ENCODE results near the gene CLASRP. TPM values are rescaled to one million over a fixed set of nuclear protein-coding genes. Genes with fewer than 3 reads are reported as not detected.
A peak's percentile ranks its signal among the peaks of the same experiment; 100 is the strongest.

CLASRP gene
- total RNA-seq, 2 donors from 2014 or later, result 115 to 133 TPM

- Mint-ChIP-seq H3K36me3 (peaks cover 16 to 27% of the 10 kb centered on the region in 2 donors), H3K27ac (peak overlapping the region; percentile 90 to 99), H3K9me3 (no peaks in the 10 kb centered on the region)
- peak; percentile 93 to 99 for DNase-seq (ENCODE audit: low spot score in 2 of 2)
- peak; percentile 84 for ATAC-seq
These were observed 52.4 kb downstream of the CLASRP start for GRCh38 chr19:45091031-45091923.

- Mint-ChIP-seq H3K36me3 (peaks cover 16 to 20% of the 10 kb centered on the region in 2 donors), H3K9me3 (no peaks in the 10 kb centered on the region), H3K27ac (peak within 1 kb of the TSS; percentile 90 to 99)
- ATAC-seq (peak; percentile 79), DNase-seq (ENCODE audit: low spot score in 2 of 2) (peak; percentile 87 to 94)
These were observed 54.2 kb downstream of the CLASRP start, which contains the start of gene PPP1R37 for GRCh38 chr19:45092747-45093678. Gene PPP1R37 (plus strand): TSS chr19:45093179. CDS start chr19:45093326, 147 bp downstream.

- DNase-seq (ENCODE audit: low spot score in 2 of 2) (no peak), ATAC-seq (no peak)
- peak overlapping the region; percentile 86 to 90 for H3K27ac Mint-ChIP-seq
- H3K9me3 Mint-ChIP-seq, result no peaks in the 10 kb centered on the region
- H3K36me3 Mint-ChIP-seq, result peaks cover 16 to 20% of the 10 kb centered on the region in 2 donors
These were observed 55.3 kb downstream of the CLASRP start for GRCh38 chr19:45094137-45094536.

- DNase-seq (ENCODE audit: low spot score in 2 of 2) (no peak), ATAC-seq (no peak)
- H3K36me3 Mint-ChIP-seq, result peaks cover 16 to 20% of the 10 kb centered on the region in 2 donors
- no peaks in the 10 kb centered on the region for H3K9me3 Mint-ChIP-seq
- peak overlapping the region; percentile 26 to 90 for H3K27ac Mint-ChIP-seq
These were observed 55.9 kb downstream of the CLASRP start for GRCh38 chr19:45094707-45095106.

GRCh38 chr19:45095496-45096413 is 56.9 kb downstream of the CLASRP start:
- peaks cover 14 to 16% of the 10 kb centered on the region in 2 donors for H3K36me3 Mint-ChIP-seq
- H3K27ac Mint-ChIP-seq, result peak overlapping the region in 1 of 2 donors; percentile 60
- no peak for DNase-seq (ENCODE audit: low spot score in 2 of 2)

GRCh38 chr19:45096700-45097099 is 57.9 kb downstream of the CLASRP start:
- no peak for DNase-seq (ENCODE audit: low spot score in 2 of 2)
- Mint-ChIP-seq H3K27ac (peak overlapping the region; percentile 60 to 63), H3K36me3 (peaks cover 8 to 9% of the 10 kb centered on the region in 2 donors)

More at GRCh38 chr19:45095496-45096413, 56.9 kb downstream of the CLASRP start:
- no peak for ATAC-seq
- H3K9me3 Mint-ChIP-seq, result no peaks in the 10 kb centered on the region

GRCh38 chr19:45097450-45097775 is 58.6 kb downstream of the CLASRP start:
- ATAC-seq (no peak), DNase-seq (ENCODE audit: low spot score in 2 of 2) (no peak)
- peaks cover 8% of the 10 kb centered on the region in 2 donors for H3K36me3 Mint-ChIP-seq
- no peaks in the 10 kb centered on the region for H3K9me3 Mint-ChIP-seq
- H3K27ac Mint-ChIP-seq, result peak overlapping the region; percentile 60 to 92

More at GRCh38 chr19:45096700-45097099, 57.9 kb downstream of the CLASRP start:
- no peaks in the 10 kb centered on the region for H3K9me3 Mint-ChIP-seq
- no peak for ATAC-seq

- ATAC-seq (peak in 1 of 2 donors; percentile 35), DNase-seq (ENCODE audit: low spot score in 2 of 2) (no peak)
- Mint-ChIP-seq H3K9me3 (no peaks in the 10 kb centered on the region), H3K36me3 (peaks cover 8% of the 10 kb centered on the region in 2 donors), H3K27ac (peak overlapping the region; percentile 60 to 92)
These were observed 59.1 kb downstream of the CLASRP start for GRCh38 chr19:45097776-45098520.

GRCh38 chr19:45098521-45099466 is 59.9 kb downstream of the CLASRP start:
- DNase-seq (ENCODE audit: low spot score in 2 of 2) (no peak), ATAC-seq (no peak)
- H3K36me3 Mint-ChIP-seq, result peaks cover 3 to 4% of the 10 kb centered on the region in 2 donors
- H3K9me3 Mint-ChIP-seq, result no peaks in the 10 kb centered on the region
- no peak overlapping the region for H3K27ac Mint-ChIP-seq

GRCh38 chr19:45099467-45100191 is 60.8 kb downstream of the CLASRP start:
- DNase-seq (ENCODE audit: low spot score in 2 of 2), result no peak
- no peaks in the 10 kb centered on the region for H3K9me3 Mint-ChIP-seq
- no peak for ATAC-seq
- H3K36me3 Mint-ChIP-seq, result no peaks in the 10 kb centered on the region
- no peak overlapping the region for H3K27ac Mint-ChIP-seq

GRCh38 chr19:45100201-45100600 is 61.4 kb downstream of the CLASRP start:
- Mint-ChIP-seq H3K27ac (peak overlapping the region in 1 of 2 donors; percentile 0), H3K9me3 (no peaks in the 10 kb centered on the region)
- ATAC-seq, result no peak

GRCh38 chr19:45100846-45101252 is 62.0 kb downstream of the CLASRP start:
- ATAC-seq, result no peak
- DNase-seq (ENCODE audit: low spot score in 2 of 2), result no peak
- H3K27ac Mint-ChIP-seq, result peak overlapping the region; percentile 0 to 5

More at GRCh38 chr19:45100201-45100600, 61.4 kb downstream of the CLASRP start:
- no peaks in the 10 kb centered on the region for H3K36me3 Mint-ChIP-seq
- no peak for DNase-seq (ENCODE audit: low spot score in 2 of 2)

GRCh38 chr19:45101806-45102205 is 63.0 kb downstream of the CLASRP start:
- Mint-ChIP-seq H3K9me3 (no peaks in the 10 kb centered on the region), H3K27ac (peak overlapping the region in 1 of 2 donors; percentile 19), H3K36me3 (no peaks in the 10 kb centered on the region)
- no peak for ATAC-seq
- no peak for DNase-seq (ENCODE audit: low spot score in 2 of 2)

More at GRCh38 chr19:45100846-45101252, 62.0 kb downstream of the CLASRP start:
- H3K9me3 Mint-ChIP-seq, result no peaks in the 10 kb centered on the region
- no peaks in the 10 kb centered on the region for H3K36me3 Mint-ChIP-seq

GRCh38 chr19:45102481-45102880 is 63.6 kb downstream of the CLASRP start:
- ATAC-seq (no peak), DNase-seq (ENCODE audit: low spot score in 2 of 2) (no peak)
- Mint-ChIP-seq H3K36me3 (no peaks in the 10 kb centered on the region), H3K27ac (no peak overlapping the region), H3K9me3 (no peaks in the 10 kb centered on the region)
